Stimulated activated CD4-positive, alpha-beta T cell treated with anti-CD3 and anti-CD28 coated beads, Interleukin-4, amount 100 ng/mL, for 24 hours (primary cell): ENCODE data around the gene SLC16A14.

ENCODE experiments used
- DNase-seq: peaks from one replicate; pipeline ENCODE4 v3.0.0-alpha.2; 2020

SLC16A14 gene

DNA sequence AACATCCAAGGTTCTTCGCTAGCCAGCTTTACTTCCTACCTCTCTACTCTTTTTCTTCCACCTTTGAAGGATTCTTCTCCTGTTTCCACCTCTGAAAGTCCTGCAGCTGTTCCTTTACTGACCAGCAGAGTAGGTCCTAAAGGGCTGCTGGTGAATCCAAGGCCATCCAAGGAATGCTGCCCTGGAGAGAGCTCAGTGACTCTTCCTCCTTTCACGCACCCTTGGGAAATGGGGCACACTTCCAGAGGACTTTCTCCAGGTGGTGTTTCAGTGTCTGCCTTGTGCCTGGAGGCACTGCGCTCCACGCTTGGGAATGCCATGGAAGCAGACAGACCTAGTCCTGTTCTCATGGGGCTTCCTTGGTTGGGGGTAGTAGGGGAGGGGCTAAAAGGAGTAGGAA is 45.4 kb downstream of the SLC16A14 start:
- DNase-seq = no peak

DNA sequence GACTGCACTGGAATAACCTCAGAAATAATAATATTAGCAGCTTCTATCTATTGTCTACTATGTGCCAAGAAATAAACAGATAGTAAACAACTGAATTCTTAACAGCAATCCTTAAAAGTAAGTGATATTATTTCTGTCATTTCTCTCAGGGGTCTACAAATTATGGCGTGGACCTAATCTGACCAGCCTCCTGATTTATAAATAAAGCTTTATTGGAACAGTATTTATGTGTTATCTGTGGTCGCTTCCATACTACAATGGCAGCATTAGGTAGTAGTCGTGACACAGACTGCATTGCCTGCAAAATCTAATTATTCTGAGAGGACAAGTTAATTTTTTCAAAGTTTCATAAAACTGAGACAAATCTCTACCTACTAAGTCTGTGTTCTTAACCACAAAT is 49.0 kb downstream of the SLC16A14 start:
- DNase-seq = no peak

DNA sequence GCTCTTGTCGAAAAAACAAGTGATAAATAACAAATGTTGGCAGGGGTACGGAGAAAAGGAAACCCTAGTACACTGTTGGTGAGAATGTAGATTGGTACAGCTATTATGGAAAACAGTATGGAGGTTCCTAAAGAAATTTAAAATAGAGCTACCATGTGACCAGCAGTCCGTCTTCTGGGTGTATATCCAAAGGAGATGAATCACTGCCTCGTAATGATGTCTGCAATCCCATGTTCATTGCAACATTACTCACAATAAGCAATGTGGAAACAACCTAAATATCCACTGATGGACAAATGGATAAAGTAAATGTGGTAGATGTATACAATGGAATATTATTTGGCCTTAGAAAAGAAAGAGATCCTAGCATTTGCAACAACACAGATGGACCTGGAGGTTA is 50.6 kb downstream of the SLC16A14 start:
- DNase-seq = no peak

DNA sequence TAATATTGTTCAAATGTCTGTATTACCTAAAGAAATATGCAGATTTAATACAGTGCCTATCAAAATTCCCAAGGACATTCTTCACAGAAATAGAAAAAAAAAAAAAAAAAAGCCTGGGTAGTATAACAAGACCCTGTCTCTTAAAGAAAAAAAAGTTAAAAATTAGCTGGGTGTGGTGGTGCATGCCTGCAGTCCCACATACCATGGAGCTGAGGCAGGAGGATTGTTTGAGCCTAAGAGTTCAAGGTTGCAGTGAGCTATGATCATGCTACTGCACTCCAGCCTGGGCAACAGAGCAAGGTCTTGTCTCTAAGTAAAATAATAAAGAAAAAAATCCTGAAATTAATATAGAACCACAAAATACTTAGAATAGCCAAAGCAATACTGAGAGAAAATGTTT is 51.9 kb downstream of the SLC16A14 start:
- DNase-seq = no peak

DNA sequence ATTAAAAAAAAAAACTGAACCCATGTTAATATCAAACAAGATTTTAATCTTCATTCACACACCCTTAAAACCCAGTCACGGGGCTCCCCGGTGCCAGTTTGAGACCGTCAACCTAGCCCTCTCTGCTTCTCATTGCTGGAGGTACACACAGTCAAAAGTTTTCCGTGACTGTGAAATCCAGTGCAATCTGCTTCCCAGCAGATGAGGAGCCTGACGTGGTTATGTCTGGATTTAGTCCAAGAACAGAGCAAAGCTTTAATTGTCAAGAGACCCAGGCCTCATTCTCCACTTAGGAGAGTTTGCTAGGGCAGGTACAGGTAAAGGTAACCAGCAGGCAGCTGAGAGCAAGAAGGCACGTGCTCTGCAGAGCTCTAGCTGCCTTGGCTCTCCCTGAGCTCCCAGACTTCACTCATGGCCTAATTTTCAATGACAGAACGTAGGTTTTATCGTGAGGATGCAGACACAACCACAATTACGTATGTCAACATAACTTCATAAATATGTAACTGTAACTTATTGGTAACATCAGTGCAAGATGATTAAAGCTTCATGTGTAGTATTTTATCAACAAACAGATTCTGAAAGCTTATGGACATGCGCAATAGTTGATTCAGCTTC is 56.3 kb downstream of the SLC16A14 start:
- DNase-seq = no peak

DNA sequence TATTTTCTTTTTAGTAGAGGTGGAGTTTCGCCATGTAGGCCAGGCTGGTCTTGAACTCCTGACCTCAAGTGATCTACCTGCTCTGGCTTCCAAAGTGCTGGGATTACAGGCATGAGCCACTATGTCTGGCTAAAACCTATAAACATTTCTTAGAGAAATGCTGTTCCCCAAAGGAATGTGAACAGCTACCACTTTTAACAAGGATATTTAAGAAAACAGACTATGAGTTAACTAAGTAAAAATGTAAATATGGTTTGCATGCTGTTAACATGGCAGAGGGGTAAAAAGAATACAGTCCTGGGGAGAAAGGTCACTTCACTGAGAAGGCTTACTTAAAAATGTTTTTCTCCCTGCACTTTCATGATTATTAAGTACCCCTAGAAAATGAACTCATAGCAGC is 57.1 kb downstream of the SLC16A14 start:
- no peak for DNase-seq

DNA sequence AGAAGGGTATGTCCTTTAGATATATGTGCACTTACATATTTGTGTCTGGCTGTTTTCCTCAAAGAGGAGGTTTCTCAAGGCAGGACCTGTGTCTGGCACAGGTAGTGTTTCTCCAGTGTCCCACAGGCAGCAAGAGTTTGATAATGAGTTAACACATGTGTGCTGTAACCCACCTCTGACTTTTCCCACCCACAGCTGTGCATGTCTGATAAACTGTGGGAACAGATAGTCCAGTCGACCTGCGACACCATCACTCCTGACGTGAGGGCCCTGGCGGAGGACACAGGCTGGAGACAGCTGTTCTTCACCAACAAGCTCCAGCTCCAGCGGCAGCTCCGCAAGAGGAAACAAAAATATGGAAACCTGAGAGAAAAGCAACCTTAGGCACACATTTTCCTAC is 58.2 kb downstream of the SLC16A14 start:
- DNase-seq = no peak

DNA sequence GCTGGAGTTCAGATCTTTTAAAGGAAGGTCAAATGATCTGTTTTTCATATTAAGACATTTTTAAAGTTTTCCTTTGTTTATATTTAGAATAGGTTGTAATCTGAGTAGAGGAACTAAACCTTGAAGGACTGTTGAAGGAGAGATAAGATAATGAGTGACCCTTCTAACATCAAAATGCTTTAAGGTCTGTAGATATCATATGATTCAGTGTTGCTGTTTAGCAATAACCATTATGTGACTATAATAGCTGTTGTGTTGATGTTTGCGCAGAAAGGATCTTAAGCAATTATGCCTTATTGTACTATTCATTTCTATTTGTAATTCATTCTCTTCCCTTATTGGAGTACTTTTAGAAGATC is 60.0 kb downstream of the SLC16A14 start:
- DNase-seq = no peak

DNA sequence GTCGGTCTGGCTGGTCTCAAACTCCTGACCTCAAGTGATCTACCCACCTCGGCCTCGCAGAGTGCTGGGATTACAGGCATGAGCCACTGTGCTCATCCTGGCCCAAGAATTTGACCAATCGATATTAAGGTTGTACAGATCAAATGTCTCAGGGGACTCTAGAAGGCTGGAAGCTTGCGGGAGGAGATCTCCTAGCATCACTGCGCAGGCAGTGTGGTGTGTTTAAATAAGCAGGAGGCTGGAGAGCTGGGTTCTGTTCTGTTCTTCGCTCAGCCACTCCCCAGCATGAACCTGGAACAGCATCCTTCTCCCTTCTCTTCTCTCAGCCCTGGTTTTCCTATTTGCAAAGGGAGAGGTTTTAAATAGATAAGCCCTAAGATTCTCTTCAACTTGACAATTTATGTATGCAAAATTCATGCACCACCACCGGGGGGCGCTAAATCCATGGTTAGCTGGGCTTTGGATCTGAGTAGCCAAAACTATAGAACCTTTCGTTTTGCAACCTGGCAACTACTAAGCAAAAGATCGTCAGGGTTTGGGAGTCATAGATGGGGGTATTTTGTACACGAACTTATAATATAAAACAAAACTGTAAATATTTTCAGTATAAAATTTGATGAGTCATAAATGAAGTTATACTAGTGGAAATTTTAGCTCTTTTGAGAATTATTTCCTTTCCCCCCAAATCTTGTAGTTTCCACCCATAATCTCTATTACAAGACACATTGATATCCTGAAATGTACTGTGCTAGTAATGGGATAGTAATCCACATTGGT is 60.6 kb downstream of the SLC16A14 start:
- DNase-seq = peak; percentile 86

DNA sequence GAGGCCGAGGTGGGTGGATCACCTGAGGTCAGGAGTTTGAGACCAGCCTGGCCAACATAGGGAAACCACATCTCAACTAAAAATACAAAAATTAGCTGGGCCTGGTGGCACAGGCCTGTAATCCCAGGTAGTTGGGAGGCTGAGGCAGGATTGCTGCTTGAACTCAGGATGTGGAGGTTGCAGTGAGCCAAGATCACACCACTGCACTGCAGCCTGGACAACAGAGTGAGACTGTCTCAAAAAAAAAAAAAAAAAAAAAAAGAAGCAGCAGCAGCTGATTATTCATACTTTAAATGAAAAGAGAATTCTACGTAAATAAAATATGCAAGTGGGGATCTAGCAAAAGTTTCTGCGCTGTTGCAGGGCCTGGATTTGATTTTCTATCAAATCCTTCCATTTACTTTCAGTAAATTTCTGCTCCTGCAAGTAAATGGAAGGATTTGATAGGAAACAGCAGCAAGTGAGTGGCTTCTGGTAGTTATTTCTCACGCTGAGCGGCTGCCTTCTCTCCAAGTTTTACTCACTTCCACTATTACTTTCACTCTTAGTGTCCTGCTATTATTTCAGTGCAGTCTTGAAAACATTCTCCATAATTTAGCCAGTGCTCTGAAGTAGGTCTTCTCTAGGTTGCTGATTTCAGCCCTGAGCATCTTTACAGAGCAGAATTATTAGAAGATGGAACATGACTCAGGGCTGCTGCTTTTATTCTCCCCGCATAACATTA is 68.4 kb downstream of the SLC16A14 start:
- no peak for DNase-seq

DNA sequence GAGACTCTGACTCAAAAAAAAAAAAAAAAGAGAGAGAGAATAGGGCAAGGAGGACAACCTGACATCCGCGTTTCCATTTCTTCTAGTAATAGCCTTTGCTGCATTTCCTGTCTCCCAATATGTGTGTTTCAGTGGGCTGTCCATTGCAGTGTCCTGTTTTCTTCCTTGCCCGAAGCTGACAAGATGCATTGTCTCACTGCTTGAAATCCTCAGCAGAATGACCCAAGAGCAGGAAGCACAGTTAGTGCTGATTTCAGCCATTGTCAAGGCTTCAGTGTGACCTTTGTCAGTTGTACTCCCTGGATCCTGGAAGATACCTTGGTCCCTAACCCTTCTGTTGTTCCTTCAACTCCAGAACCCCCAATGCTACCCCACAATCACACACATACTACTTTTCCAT is 71.2 kb downstream of the SLC16A14 start:
- no peak for DNase-seq

DNA sequence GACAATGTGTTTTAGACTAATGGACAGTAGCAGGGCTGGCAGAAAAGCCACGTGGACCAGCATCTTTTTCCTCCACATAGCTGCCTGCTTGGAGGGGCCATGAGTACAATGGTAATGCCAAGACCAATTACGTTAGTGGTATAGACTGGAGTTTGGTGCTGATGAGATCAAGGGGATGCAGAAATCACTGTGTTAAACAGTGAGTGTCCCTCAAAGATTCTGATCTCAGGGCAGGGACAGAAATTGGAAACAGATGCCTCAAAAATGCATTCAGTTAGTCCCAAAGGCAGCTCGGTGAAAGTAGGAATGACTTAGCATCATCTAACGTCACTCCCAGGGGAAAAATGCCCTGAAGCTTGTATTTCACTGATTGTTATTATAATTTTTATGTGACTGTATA is 72.4 kb downstream of the SLC16A14 start:
- no peak for DNase-seq

DNA sequence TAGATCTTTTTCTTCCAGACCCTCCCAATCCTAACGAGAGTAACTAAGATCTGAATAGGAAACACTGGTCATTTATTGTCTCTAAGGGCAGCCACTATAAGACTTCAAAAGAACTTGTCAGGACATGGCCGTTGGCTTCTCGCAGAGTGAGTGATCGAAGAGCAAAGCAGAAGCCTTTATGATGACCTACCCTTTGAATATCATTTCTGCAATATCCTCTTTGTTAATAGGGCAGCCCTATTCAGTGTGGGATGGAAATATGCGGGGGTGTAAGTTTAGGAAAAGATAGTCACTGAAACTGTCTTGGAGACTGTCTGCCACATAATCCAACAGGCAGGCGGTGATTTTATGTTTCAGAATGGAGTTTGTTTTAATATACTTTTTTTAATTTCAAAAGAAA is 75.5 kb downstream of the SLC16A14 start:
- no peak for DNase-seq
